Lower lobe of right lung (tissue), 2 donors: Measurements from ENCODE around the gene TUBB8. TPM values are rescaled to one million over a fixed set of nuclear protein-coding genes. Genes with fewer than 3 reads are reported as not detected.
"Not testable (repeated sequence)": the region's sequence is repeated elsewhere in the genome, so short reads cannot be mapped to it uniquely, and the experiment has no call there.

ENCODE experiments used
- ATAC-seq, 2 donors: fragments of 200-7000 bp; cut with Tn5 transposase; one replicate each; pipeline ENCODE4 v1.9.1; 2020 to 2022; ENCODE audit warnings: mild to moderate bottlenecking in 2 of 2, moderate library complexity in 2 of 2
- DNase-seq: peaks from one replicate; pipeline ENCODE4 v3.0.0-alpha.2; 2020
- H3K27ac ChIP-seq: fragments of 200-600 bp; one replicate; pipeline ENCODE4 v1.8.0; 2022
- H3K27me3 ChIP-seq: fragments of 200-600 bp; one replicate; pipeline ENCODE4 v1.8.0; 2022; ENCODE audit warnings: low read depth
- H3K36me3 ChIP-seq: fragments of 200-600 bp; one replicate; pipeline ENCODE4 v1.8.0; 2022; ENCODE audit warnings: mild to moderate bottlenecking
- H3K4me1 ChIP-seq: fragments of 200-600 bp; one replicate; pipeline ENCODE4 v1.8.0; 2022
- H3K4me3 ChIP-seq: fragments of 200-600 bp; one replicate; pipeline ENCODE4 v1.8.0; 2022; ENCODE audit warnings: mild to moderate bottlenecking
- H3K9me3 ChIP-seq: fragments of 200-600 bp; one replicate; pipeline ENCODE4 v1.8.0; 2022
- intact Hi-C: fragments of 100-400 bp; cut with DNase I; formaldehyde crosslinking; loops from one replicate; pipeline ENCODE4 v1.11.0; 2022
- total RNA-seq: library from RNA; stranded (reverse); fragmentation: NEBNext Ultra II Directional; extraction: Animal tissue kit (Norgen Biotek cat#: 25700); gene quantifications from one replicate; pipeline ENCODE4 v1.2.1, GENCODE V29; 2021
- donor health status: DM: no; HTN: yes; CAD: no; lungs with severe emphysema.

TUBB8 gene
- total RNA-seq, 1 donor from 2014 or later: 0.38 TPM

DNA sequence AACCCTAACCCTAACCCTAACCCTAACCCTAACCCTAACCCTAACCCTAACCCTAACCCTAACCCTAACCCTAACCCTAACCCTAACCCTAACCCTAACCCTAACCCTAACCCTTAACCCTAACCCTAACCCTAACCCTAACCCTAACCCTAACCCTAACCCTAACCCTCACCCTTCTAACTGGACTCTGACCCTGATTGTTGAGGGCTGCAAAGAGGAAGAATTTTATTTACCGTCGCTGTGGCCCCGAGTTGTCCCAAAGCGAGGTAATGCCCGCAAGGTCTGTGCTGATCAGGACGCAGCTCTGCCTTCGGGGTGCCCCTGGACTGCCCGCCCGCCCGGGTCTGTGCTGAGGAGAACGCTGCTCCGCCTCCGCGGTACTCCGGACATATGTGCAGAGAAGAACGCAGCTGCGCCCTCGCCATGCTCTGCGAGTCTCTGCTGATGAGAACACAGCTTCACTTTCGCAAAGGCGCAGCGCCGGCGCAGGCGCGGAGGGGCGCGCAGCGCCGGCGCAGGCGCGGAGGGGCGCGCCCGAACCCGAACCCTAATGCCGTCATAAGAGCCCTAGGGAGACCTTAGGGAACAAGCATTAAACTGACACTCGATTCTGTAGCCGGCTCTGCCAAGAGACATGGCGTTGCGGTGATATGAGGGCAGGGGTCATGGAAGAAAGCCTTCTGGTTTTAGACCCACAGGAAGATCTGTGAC, 38.7 kb downstream of the TUBB8 start:
- DNase-seq, H3K36me3 ChIP-seq, intact Hi-C loops, H3K27me3 ChIP-seq, H3K4me3 ChIP-seq, H3K27ac ChIP-seq, H3K9me3 ChIP-seq, H3K4me1 ChIP-seq: not testable (repeated sequence)
- peak; percentile 11 to 13 for ATAC-seq

Other genes starting within 250 kb of the TUBB8 start
- gene ZMYND11, start 86.2 kb upstream of the TUBB8 start, total RNA-seq: 68.9 TPM